DND-41 (cell line): ENCODE results near the gene DEF6.
"Not testable (repeated sequence)": the region's sequence is repeated elsewhere in the genome, so short reads cannot be mapped to it uniquely, and the experiment has no call there.

ENCODE experiments used
- ATAC-seq: fragments of 200-7000 bp; cut with Tn5 transposase; 3 replicates; pipeline ENCODE4 v1.9.1; 2021; ENCODE audit warnings: low read depth; ENCODE audit not compliant: insufficient read depth
- DNase-seq: peaks from one replicate; pipeline ENCODE4 v3.0.0-alpha.2; 2020
- H2AFZ ChIP-seq: 2 replicates; pipeline ENCODE4 v1.6.0; 2012; ENCODE audit warnings: low read depth, low read length
- H3K27ac ChIP-seq: 2 replicates; pipeline ENCODE4 v1.5.1; 2012; ENCODE audit warnings: low read length, inconsistent platforms
- H3K27me3 ChIP-seq: fragments of 200-600 bp; sonication (generic); 2 replicates; pipeline ENCODE4 v1.6.0; 2012; ENCODE audit warnings: low read length, mild to moderate bottlenecking, inconsistent platforms; ENCODE audit not compliant: insufficient read depth, poor library complexity
- H3K36me3 ChIP-seq: 2 replicates; pipeline ENCODE4 v1.5.1; 2012; ENCODE audit warnings: low read length, inconsistent platforms; ENCODE audit not compliant: insufficient read depth
- H3K4me1 ChIP-seq: 2 replicates; pipeline ENCODE4 v1.5.1; 2012; ENCODE audit warnings: mild to moderate bottlenecking, low read length; ENCODE audit not compliant: insufficient read depth
- H3K4me2 ChIP-seq: 2 replicates; pipeline ENCODE4 v1.6.0; 2012; ENCODE audit warnings: mild to moderate bottlenecking, moderate library complexity, low read length, inconsistent platforms; ENCODE audit not compliant: insufficient read depth
- H3K4me3 ChIP-seq, 2 experiments: fragments of 200-600 bp in 1 of 2; shearing (Covaris generic) in 1 of 2; 2 replicates each; pipeline ENCODE4 v1.5.1; 2012 to 2016; ENCODE audit warnings: inconsistent platforms in 2 of 2, low read length in 2 of 2, mild to moderate bottlenecking in 2 of 2, low read depth in 1 of 2, moderate library complexity in 1 of 2
- H3K79me2 ChIP-seq: 2 replicates; pipeline ENCODE4 v1.6.0; 2012; ENCODE audit warnings: low read length, inconsistent platforms; ENCODE audit not compliant: insufficient read depth
- H3K9ac ChIP-seq: 2 replicates; pipeline ENCODE4 v1.6.0; 2012; ENCODE audit warnings: low read depth, mild to moderate bottlenecking, inconsistent platforms, low read length, moderate library complexity
- H3K9me3 ChIP-seq: 2 replicates; pipeline ENCODE4 v1.5.1; 2012; ENCODE audit warnings: low read length, moderate library complexity, mild to moderate bottlenecking, inconsistent platforms; ENCODE audit not compliant: insufficient read depth, severe bottlenecking
- H4K20me1 ChIP-seq: 2 replicates; pipeline ENCODE4 v1.6.0; 2012; ENCODE audit warnings: low read length; ENCODE audit not compliant: insufficient read depth
- CTCF ChIP-seq: IDR thresholded peaks from 2 replicates; pipeline ENCODE4 v1.5.1; 2012; ENCODE audit warnings: borderline replicate concordance, low read length, moderate library complexity, mild to moderate bottlenecking; ENCODE audit not compliant: poor library complexity, severe bottlenecking; ENCODE audit errors: extremely low read depth
- EZH2 ChIP-seq: IDR thresholded peaks from 3 replicates; pipeline ENCODE4 v1.6.1; 2012; ENCODE audit warnings: borderline replicate concordance, low read depth, mild to moderate bottlenecking, moderate library complexity, low read length, inconsistent platforms; ENCODE audit not compliant: severe bottlenecking

The DEF6 gene

GRCh38 chr6:35332074-35332887, 34.7 kb downstream of the DEF6 start:
- peak; percentile 43 for DNase-seq
- ATAC-seq: peak; percentile 53; the same call in 2 of the 3 replicates
- H2AFZ ChIP-seq: not testable (repeated sequence)

GRCh38 chr6:35341557-35341956, 43.9 kb downstream of the DEF6 start:
- TF ChIP-seq EZH2 (no peak), CTCF (no peak)
- H3K27me3 ChIP-seq: no peaks in the 10 kb centered on the region
- peaks cover 20% of the 10 kb centered on the region for H3K4me1 ChIP-seq
- H3K4me2 ChIP-seq: no peak overlapping the region
- peaks cover 14% of the 10 kb centered on the region for H3K79me2 ChIP-seq
- H3K27ac ChIP-seq: no peak overlapping the region
- no peak for DNase-seq
- H3K9ac ChIP-seq: peak overlapping the region; percentile 69; the same call in 1 of the 2 replicates
- peaks cover 12% of the 10 kb centered on the region; the same call in 1 of the 2 replicates for H4K20me1 ChIP-seq
- H3K4me3 ChIP-seq: no peak overlapping the region
- H3K9me3 ChIP-seq: no peaks in the 10 kb centered on the region
- peak overlapping the region; percentile 62; the same call in 1 of the 2 replicates for H2AFZ ChIP-seq
- no peak for ATAC-seq
- H3K36me3 ChIP-seq: peaks cover 3% of the 10 kb centered on the region; the same call in 1 of the 2 replicates

More at GRCh38 chr6:35332074-35332887, 34.7 kb downstream of the DEF6 start:
- not testable (repeated sequence) for H3K9ac ChIP-seq, H3K4me3 ChIP-seq, H3K4me1 ChIP-seq, H3K9me3 ChIP-seq, H3K4me2 ChIP-seq, H3K27me3 ChIP-seq, H3K79me2 ChIP-seq, H3K36me3 ChIP-seq, H4K20me1 ChIP-seq, H3K27ac ChIP-seq
- TF ChIP-seq CTCF: peak; percentile 15

GRCh38 chr6:35342258-35343091, 44.9 kb downstream of the DEF6 start, which contains the start of gene PPARD:
PPARD (plus strand) TSS chr6:35342558; CDS start chr6:35411088, 68,530 bp downstream.
- peak within 1 kb of the TSS; percentile 38 to 75; a peak in 3 of 4 replicates for H3K4me3 ChIP-seq
- H3K4me2 ChIP-seq: peak within 1 kb of the TSS; percentile 80
- peaks cover 3% of the 10 kb centered on the region; the same call in 1 of the 2 replicates for H3K36me3 ChIP-seq
- no peaks in the 10 kb centered on the region for H3K9me3 ChIP-seq
- TF ChIP-seq CTCF (peak; percentile 98), EZH2 (no peak)
- H2AFZ ChIP-seq: peak within 1 kb of the TSS; percentile 82
- H3K79me2 ChIP-seq: peaks cover 14% of the 10 kb centered on the region
- ATAC-seq: peak; percentile 98
- H4K20me1 ChIP-seq: peaks cover 13% of the 10 kb centered on the region; the same call in 1 of the 2 replicates
- peak within 1 kb of the TSS; percentile 46 for H3K27ac ChIP-seq
- H3K4me1 ChIP-seq: peaks cover 20% of the 10 kb centered on the region
- H3K9ac ChIP-seq: peak within 1 kb of the TSS; percentile 69
- peak; percentile 96 for DNase-seq
- no peaks in the 10 kb centered on the region for H3K27me3 ChIP-seq
